Skeletal muscle satellite cell (primary cell): ENCODE data around the gene TANC1.

Experiments
- H3K27me3 ChIP-seq: 2 replicates; pipeline ENCODE4 v1.7.0; 2013; ENCODE audit warnings: low read length; ENCODE audit not compliant: control insufficient read depth, insufficient read depth
- H3K36me3 ChIP-seq: 2 replicates; pipeline ENCODE4 v1.7.0; 2013; ENCODE audit warnings: mild to moderate bottlenecking, control low read depth, low read length; ENCODE audit not compliant: insufficient read depth
- H3K4me1 ChIP-seq: 2 replicates; pipeline ENCODE4 v1.7.0; 2013; ENCODE audit warnings: low read length; ENCODE audit not compliant: control insufficient read depth, insufficient read depth
- H3K4me2 ChIP-seq: 2 replicates; pipeline ENCODE4 v1.7.0; 2013; ENCODE audit warnings: mild to moderate bottlenecking, low read length
- H3K4me3 ChIP-seq: 2 replicates; pipeline ENCODE4 v1.7.0; 2013; ENCODE audit warnings: low read length
- H3K9ac ChIP-seq: 2 replicates; pipeline ENCODE4 v1.7.0; 2013; ENCODE audit warnings: mild to moderate bottlenecking, low read depth, low read length, moderate library complexity
- H3K9me3 ChIP-seq: replicated peaks from 2 replicates; pipeline ENCODE4 v1.7.0; 2013; ENCODE audit warnings: mild to moderate bottlenecking, control low read depth, low read length

Gene TANC1

GRCh38 chr2:159195697-159196096, 227.3 kb downstream of the TANC1 start:
- Histone ChIP-seq H3K27me3 (no peaks in the 10 kb centered on the region), H3K4me2 (no peak overlapping the region), H3K9me3 (no peaks in the 10 kb centered on the region), H3K9ac (no peak overlapping the region), H3K4me3 (no peak overlapping the region), H3K4me1 (no peaks in the 10 kb centered on the region), H3K36me3 (peaks cover 9% of the 10 kb centered on the region)

GRCh38 chr2:159196393-159196925, 228.0 kb downstream of the TANC1 start:
- Histone ChIP-seq H3K27me3 (no peaks in the 10 kb centered on the region), H3K9ac (no peak overlapping the region), H3K36me3 (peaks cover 9% of the 10 kb centered on the region), H3K4me3 (no peak overlapping the region), H3K4me2 (no peak overlapping the region), H3K4me1 (no peaks in the 10 kb centered on the region), H3K9me3 (no peaks in the 10 kb centered on the region)

DNA sequence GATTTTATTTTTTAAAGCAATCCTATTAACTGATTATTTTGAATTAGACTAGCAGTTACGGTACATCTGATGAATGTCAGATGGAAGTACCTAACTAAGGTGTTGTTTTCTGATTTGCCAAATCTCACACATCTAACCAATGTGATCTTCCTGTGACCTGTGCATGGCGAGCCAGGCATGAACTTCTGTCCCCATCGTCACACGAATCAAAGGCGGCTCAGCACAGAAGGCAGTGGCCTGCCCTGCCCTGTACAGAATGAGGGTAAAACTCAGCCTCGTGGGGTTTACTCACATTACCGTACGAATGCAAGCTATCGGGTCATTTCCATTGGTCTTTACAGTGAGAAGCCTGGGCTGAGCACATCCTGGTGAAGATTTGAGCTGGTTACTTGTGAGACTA, 230.8 kb downstream of the TANC1 start:
- peaks cover 15% of the 10 kb centered on the region for H3K4me1 ChIP-seq

DNA sequence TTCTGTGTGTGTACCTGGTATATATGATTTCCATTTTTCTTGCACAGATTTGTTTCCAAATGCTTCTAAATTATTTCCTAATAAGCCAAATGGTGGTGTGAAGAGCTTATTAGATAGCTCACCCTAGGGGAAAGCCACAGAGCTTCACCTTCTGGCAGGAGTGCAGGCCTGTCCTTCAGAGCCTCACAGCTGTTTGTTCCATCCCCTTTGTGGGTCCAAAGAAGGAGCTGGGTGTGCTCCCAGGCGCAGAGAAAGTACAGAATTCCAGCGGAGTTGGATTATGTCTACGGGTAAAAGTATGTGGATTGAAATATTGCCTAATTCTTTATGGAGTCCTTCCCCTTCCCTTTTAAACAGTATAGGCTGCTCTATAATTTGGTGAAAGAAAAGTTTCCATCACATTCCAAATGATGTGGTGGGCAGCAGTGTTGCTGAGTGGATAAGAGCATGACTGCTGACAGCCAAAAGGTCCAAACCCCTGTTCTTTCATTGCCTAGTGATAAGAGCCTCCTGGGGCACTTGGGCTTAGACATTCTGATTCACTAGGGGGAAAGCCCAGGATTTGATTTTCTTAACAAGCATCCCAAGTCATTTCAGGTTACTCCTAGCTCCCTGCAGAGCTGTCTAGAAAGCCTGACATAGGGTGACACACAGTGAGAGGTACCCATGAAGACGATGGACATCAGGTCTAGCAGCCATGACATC, 231.5 kb downstream of the TANC1 start:
- no peak overlapping the region for H3K4me3 ChIP-seq
- peaks cover 15% of the 10 kb centered on the region for H3K4me1 ChIP-seq
- no peak overlapping the region for H3K4me2 ChIP-seq
- H3K36me3 ChIP-seq: peaks cover 6% of the 10 kb centered on the region
- H3K9ac ChIP-seq: no peak overlapping the region
- no peaks in the 10 kb centered on the region for H3K9me3 ChIP-seq
- H3K27me3 ChIP-seq: no peaks in the 10 kb centered on the region

More for the DNA sequence above, 230.8 kb downstream of the TANC1 start:
- Histone ChIP-seq H3K4me2 (no peak overlapping the region), H3K4me3 (no peak overlapping the region), H3K9me3 (no peaks in the 10 kb centered on the region), H3K9ac (no peak overlapping the region), H3K27me3 (no peaks in the 10 kb centered on the region), H3K36me3 (peaks cover 6% of the 10 kb centered on the region)

- Histone ChIP-seq H3K9ac (no peak overlapping the region), H3K4me2 (no peak overlapping the region), H3K36me3 (peaks cover 6% of the 10 kb centered on the region), H3K9me3 (no peaks in the 10 kb centered on the region), H3K4me3 (no peak overlapping the region), H3K4me1 (peaks cover 15% of the 10 kb centered on the region), H3K27me3 (no peaks in the 10 kb centered on the region)
These were observed 232.1 kb downstream of the TANC1 start for GRCh38 chr2:159200498-159200897.

DNA sequence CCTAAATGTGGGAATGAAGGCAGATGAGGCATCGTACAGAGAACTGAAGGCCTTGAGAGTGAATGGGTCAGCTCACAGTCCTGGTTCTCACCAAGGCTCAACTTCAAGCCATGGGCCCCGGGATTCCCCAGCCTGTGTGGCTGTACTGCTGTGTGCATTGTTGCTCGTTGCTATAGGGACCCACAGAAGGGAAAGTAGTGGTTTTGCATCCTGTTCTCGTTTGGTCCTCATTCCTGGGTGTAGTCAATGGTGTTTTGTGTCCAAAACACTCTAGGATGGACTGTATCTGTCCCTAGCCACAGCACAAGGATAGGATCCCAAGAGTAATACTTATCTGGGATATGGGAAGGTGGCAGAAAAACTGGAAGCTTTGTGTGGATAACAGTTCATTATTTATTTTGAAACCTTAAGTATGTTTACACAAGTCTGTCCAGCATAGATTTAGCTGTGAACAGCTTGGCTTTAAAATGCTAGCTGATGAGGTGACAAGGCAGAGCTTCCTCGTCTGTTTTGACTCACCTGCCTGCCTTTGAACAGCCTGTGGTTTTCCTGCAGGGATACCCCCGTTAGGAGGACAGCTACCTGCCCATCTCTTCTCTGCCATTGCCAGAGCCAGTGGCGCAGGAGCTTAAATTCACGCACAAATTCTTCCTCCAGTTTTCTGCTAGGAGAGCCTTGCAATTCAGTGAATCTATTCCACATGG, 233.1 kb downstream of the TANC1 start:
- H3K9me3 ChIP-seq: no peaks in the 10 kb centered on the region
- H3K4me3 ChIP-seq: no peak overlapping the region
- H3K36me3 ChIP-seq: peaks cover 8% of the 10 kb centered on the region
- peaks cover 15% of the 10 kb centered on the region for H3K4me1 ChIP-seq
- no peak overlapping the region for H3K9ac ChIP-seq
- H3K27me3 ChIP-seq: no peaks in the 10 kb centered on the region
- no peak overlapping the region for H3K4me2 ChIP-seq

- Histone ChIP-seq H3K4me1 (peaks cover 15% of the 10 kb centered on the region), H3K4me3 (no peak overlapping the region), H3K4me2 (peak overlapping the region; percentile 23), H3K27me3 (no peaks in the 10 kb centered on the region), H3K36me3 (peaks cover 8% of the 10 kb centered on the region), H3K9ac (peak overlapping the region; percentile 19), H3K9me3 (no peaks in the 10 kb centered on the region)
These were observed 234.2 kb downstream of the TANC1 start for GRCh38 chr2:159202568-159203071.

GRCh38 chr2:159204381-159205144, 236.1 kb downstream of the TANC1 start:
- peaks cover 2% of the 10 kb centered on the region for H3K36me3 ChIP-seq

GRCh38 chr2:159206736-159207380, 238.4 kb downstream of the TANC1 start:
- Histone ChIP-seq H3K36me3 (peaks cover 2% of the 10 kb centered on the region), H3K9ac (no peak overlapping the region), H3K4me1 (peaks cover 22% of the 10 kb centered on the region), H3K4me2 (no peak overlapping the region), H3K9me3 (no peaks in the 10 kb centered on the region), H3K4me3 (no peak overlapping the region), H3K27me3 (no peaks in the 10 kb centered on the region)

More at GRCh38 chr2:159204381-159205144, 236.1 kb downstream of the TANC1 start:
- Histone ChIP-seq H3K4me2 (no peak overlapping the region), H3K9ac (no peak overlapping the region), H3K4me3 (no peak overlapping the region), H3K9me3 (no peaks in the 10 kb centered on the region), H3K27me3 (no peaks in the 10 kb centered on the region), H3K4me1 (peaks cover 15% of the 10 kb centered on the region)

DNA sequence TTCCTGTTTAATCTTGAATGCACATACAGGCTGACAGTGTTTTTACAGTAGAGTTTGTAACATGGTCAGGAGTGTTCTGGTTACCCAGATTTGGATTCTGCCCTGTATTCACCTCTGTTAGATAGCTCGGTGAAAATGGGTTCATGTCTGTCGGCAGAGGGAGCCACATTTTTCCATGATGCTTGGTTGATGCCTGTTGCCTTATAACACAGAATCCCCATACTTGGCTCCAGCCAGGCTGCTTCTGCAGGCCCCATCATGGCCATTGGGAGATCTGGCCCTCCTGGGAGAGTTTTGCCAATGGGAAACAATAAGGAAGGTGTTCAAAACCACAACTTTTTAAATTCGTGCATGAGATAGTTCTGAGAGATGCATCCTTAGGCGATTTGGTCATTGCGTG, 240.0 kb downstream of the TANC1 start:
- Histone ChIP-seq H3K4me2 (no peak overlapping the region), H3K4me3 (no peak overlapping the region), H3K27me3 (no peaks in the 10 kb centered on the region), H3K4me1 (peaks cover 11% of the 10 kb centered on the region), H3K9me3 (no peaks in the 10 kb centered on the region), H3K36me3 (peaks cover 2% of the 10 kb centered on the region), H3K9ac (no peak overlapping the region)
